GM10248 (cell line): Measurements from ENCODE around the gene NRG4.
"Not testable (repeated sequence)": the region's sequence is repeated elsewhere in the genome, so short reads cannot be mapped to it uniquely, and the experiment has no call there.

ENCODE experiments used
- CTCF ChIA-PET: fragments of 300-600 bp; sonication (Branson Sonifier 250); formaldehyde crosslinking; extraction: SDS; loops from one replicate; lab custom pipeline; 2021; ENCODE audit warnings: antibody characterized with exemption; lab: Yijun Ruan, JAX
- POLR2A ChIA-PET: fragments of 350-650 bp; sonication (Branson Sonifier 250); formaldehyde crosslinking; extraction: SDS; loops from one replicate; lab custom pipeline; 2020; ENCODE audit warnings: antibody characterized with exemption; lab: Yijun Ruan, JAX
- DNase-seq: peaks from one replicate; pipeline ENCODE4 v3.0.0; 2012; ENCODE audit errors: extremely low spot score
- TF ChIP-seq, protein P1 (sequence below): IDR thresholded peaks from 2 replicates; pipeline ENCODE4 v1.5.1; 2012; ENCODE audit warnings: mild to moderate bottlenecking, low read depth; ENCODE audit errors: extremely low read depth, missing control alignments, control extremely low read depth

The NRG4 gene

DNA sequence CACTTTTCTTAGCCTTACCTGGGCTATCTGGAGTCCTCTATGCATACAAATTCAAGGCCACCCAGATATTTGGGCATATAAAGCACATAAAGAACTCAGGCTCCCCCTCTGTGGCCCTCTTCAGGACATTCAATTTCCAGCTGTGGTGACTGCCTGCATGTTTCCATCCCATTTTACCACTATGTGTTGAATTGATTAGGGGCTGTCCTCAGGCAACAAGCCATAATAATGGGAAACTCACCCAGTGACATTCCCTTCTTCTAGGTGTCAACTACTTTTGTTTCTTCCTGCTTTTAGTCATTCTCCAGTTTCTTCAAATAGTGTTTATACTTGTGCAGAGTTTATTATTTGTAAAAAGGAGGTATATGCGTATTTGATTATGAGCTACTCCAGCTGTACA, 18.0 kb downstream of the NRG4 start:
- TF ChIP-seq, protein P1, sequence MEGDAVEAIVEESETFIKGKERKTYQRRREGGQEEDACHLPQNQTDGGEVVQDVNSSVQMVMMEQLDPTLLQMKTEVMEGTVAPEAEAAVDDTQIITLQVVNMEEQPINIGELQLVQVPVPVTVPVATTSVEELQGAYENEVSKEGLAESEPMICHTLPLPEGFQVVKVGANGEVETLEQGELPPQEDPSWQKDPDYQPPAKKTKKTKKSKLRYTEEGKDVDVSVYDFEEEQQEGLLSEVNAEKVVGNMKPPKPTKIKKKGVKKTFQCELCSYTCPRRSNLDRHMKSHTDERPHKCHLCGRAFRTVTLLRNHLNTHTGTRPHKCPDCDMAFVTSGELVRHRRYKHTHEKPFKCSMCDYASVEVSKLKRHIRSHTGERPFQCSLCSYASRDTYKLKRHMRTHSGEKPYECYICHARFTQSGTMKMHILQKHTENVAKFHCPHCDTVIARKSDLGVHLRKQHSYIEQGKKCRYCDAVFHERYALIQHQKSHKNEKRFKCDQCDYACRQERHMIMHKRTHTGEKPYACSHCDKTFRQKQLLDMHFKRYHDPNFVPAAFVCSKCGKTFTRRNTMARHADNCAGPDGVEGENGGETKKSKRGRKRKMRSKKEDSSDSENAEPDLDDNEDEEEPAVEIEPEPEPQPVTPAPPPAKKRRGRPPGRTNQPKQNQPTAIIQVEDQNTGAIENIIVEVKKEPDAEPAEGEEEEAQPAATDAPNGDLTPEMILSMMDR: no peak
- POLR2A ChIA-PET: no interaction called here
- CTCF ChIA-PET: interaction anchor here (1.1 kb wide), 1 partner anchor 12 kb away, joined by 3 read pairs; no protein-coding TSS in a partner anchor

DNA sequence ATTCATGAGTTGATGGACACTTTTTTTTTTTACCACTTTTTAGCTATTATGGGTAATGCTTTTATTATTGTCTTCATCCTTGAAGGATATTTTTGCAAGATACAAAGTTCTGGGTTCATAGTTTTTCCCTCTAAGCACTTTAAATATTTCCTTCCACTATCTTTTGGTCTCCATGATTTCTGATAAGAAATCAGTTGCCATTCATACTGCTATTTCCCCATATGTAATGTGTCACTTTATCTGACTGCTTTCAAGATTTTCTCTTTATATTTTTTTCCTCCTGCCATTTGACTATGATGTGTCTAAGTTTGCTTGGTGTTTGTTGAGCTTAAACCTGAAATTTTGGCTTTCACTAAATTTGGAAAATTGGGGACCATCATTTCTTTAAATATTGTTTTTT, 19.3 kb downstream of the NRG4 start:
- TF ChIP-seq, protein P1: no peak
- no peak for DNase-seq
- CTCF ChIA-PET: interaction anchor here (1.1 kb wide), 1 partner anchor 13 kb away, joined by 3 read pairs; no protein-coding TSS in a partner anchor
- POLR2A ChIA-PET: no interaction called here

More for the DNA sequence above, 18.0 kb downstream of the NRG4 start:
- DNase-seq: no peak

DNA sequence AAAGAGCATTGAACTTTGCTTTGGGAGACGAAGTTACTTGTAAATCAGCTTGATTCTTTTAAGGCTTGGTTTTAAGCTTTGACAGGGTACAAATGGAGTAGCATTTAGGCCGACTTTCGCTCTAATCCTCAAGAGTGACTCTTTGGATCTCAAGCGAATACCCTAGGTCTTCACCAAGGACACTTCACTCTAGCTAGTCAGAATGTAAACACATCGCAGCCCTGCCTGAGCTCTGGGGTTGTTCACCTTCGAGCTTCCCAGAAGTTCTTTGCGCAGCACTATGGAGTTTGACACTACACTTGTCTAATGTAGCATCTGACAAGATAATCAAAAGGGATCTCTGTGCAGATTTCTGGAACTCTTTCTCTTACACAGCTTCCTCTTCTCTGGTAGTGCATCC, 22.3 kb downstream of the NRG4 start:
- no peak for DNase-seq
- POLR2A ChIA-PET: no interaction called here
- CTCF ChIA-PET: interaction anchor here (2.0 kb wide), 1 partner anchor 11 kb away, joined by 7 read pairs; no protein-coding TSS in a partner anchor
- TF ChIP-seq, protein P1: no peak

DNA sequence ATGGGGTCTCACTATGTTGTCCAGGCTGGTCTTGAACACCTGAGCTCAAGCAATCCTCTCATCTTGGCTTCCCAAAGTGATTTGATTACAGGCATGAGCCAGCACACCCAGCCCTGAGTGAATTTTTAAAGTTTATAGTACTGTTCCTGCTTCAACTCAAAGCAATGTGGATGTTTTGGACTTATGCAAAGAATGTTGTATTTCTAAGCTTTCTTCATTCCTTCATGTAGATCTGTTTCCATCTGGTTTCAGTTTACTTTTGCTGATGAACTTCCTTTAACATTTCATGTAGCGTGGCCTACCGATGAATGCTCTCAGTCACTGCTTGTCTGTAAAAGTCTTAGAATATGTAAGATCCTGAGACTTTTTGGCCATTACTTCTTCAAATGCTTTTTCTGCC, 23.2 kb downstream of the NRG4 start:
- TF ChIP-seq, protein P1: no peak
- DNase-seq: no peak
- ChIA-PET POLR2A (no interaction called here), CTCF (no interaction called here)

DNA sequence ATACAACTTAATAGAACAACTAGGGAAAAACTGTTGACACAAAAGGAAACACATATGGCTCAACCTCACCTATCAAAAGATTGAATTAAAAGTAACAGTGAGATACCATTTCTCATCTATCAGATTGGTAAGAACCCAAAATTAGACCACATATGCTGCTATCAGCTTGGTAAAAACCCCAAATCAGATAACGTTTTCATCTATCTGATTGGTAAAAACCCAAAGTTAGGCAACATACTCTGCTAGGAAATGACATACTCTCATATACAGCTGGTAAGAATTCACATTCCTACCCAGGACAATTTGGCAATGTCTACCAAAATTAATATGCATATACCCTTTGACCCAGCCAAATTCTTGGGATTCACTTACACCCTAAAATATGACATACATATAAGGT, 26.3 kb downstream of the NRG4 start:
- TF ChIP-seq, protein P1: no peak
- ChIA-PET CTCF (interaction anchor here (1.0 kb wide), 1 partner anchor 89 kb away, joined by 3 read pairs; no protein-coding TSS in a partner anchor), POLR2A (no interaction called here)

DNA sequence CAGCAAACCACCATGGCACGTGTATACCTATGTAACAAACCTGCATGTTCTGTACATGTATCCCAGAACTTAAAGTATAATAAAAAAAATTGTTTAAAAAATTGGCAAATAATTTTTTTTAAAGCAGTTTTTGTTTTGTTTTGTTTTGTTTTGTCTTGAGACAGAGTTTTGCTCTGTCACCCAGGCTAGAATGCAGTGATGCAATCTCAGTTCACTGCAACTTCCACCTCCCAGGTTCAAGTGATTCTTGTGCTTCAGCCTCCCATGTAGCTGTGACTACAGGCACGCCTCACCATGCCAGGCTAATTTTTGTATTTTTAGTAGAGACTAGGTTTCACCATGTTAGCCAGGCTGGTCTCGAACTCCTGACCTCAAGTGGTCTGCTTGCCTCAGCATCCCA, 27.5 kb downstream of the NRG4 start:
- DNase-seq, POLR2A ChIA-PET, CTCF ChIA-PET: not testable (repeated sequence)

More for the DNA sequence above, 26.3 kb downstream of the NRG4 start:
- no peak for DNase-seq

DNA sequence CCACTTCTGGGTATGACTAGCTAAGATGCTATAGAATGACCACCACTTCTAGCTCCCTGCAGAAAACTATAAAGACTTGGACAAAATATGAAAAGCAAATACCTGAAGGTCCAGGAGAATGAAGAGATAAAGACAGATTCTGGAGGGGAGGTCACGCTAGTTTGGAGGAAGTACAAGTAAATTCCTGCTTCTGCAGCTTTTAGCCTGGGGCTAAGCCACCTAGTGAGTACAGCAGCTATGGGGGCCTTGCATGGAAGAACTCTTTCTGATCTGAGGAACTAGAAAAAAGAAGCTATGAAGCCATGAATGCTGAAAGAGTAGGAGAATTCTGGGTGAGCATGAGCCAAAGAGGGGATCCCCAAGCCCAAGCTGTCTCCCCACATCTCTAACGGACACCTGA, 29.8 kb downstream of the NRG4 start:
- ChIA-PET POLR2A (no interaction called here), CTCF (no interaction called here)
- TF ChIP-seq, protein P1: no peak
- no peak for DNase-seq
